ENCODE measurements around the gene THUMPD1.
"Not testable (repeated sequence)": the region's sequence is repeated elsewhere in the genome, so short reads cannot be mapped to it uniquely, and the experiment has no call there.

THUMPD1 gene

GRCh38 chr16:20762404-20763123, 20.9 kb upstream of the THUMPD1 start:
- TF ChIP-seq ZFX (IDR thresholded peaks at IDR 0.05) (no peak), CTCF (conservative IDR thresholded peaks at IDR 0.05) (no peak)
- no peak overlapping the region for H3K27ac ChIP-seq

- no peak for TF ChIP-seq ZFX (IDR thresholded peaks at IDR 0.05)
- TF ChIP-seq CTCF (conservative IDR thresholded peaks at IDR 0.05), result no peak
- H3K27ac ChIP-seq, result no peak overlapping the region
Observed at GRCh38 chr16:20761175-20761574, 19.6 kb upstream of the THUMPD1 start.

GRCh38 chr16:20760346-20760745, 18.7 kb upstream of the THUMPD1 start:
- TF ChIP-seq CTCF (conservative IDR thresholded peaks at IDR 0.05) (no peak), ZFX (IDR thresholded peaks at IDR 0.05) (no peak)
- no peak overlapping the region for H3K27ac ChIP-seq

- H3K27ac ChIP-seq, result not testable (repeated sequence)
Observed at GRCh38 chr16:20755799-20756198, 14.2 kb upstream of the THUMPD1 start.

GRCh38 chr16:20755238-20755637, 13.6 kb upstream of the THUMPD1 start:
- TF ChIP-seq ZFX (IDR thresholded peaks at IDR 0.05) (no peak), CTCF (conservative IDR thresholded peaks at IDR 0.05) (no peak)

GRCh38 chr16:20753727-20754126, 12.1 kb upstream of the THUMPD1 start:
- TF ChIP-seq ZFX (IDR thresholded peaks at IDR 0.05) (no peak), CTCF (conservative IDR thresholded peaks at IDR 0.05) (no peak)
- no peak overlapping the region for H3K27ac ChIP-seq

More at GRCh38 chr16:20755238-20755637, 13.6 kb upstream of the THUMPD1 start:
- no peak overlapping the region for H3K27ac ChIP-seq

GRCh38 chr16:20750558-20750957, 8.9 kb upstream of the THUMPD1 start:
- TF ChIP-seq ZFX (IDR thresholded peaks at IDR 0.05) (no peak), CTCF (conservative IDR thresholded peaks at IDR 0.05) (no peak)
- no peak overlapping the region for H3K27ac ChIP-seq

GRCh38 chr16:20749474-20749873, 7.9 kb upstream of the THUMPD1 start:
- no peak overlapping the region for H3K27ac ChIP-seq
- TF ChIP-seq CTCF (conservative IDR thresholded peaks at IDR 0.05), result no peak
- no peak for TF ChIP-seq ZFX (IDR thresholded peaks at IDR 0.05)
